Activated CD4-positive, alpha-beta T cell treated with anti-CD3 and anti-CD28 coated beads for 1 hour (primary cell): Measurements from ENCODE around the gene NOM1.

ENCODE experiments used
- DNase-seq: peaks from one replicate; pipeline ENCODE4 v3.0.0-alpha.2; 2020

NOM1 gene

GRCh38 chr7:157004521-157005455, 55.3 kb downstream of the NOM1 start:
- DNase-seq = no peak

GRCh38 chr7:157005456-157006204, 56.1 kb downstream of the NOM1 start:
- DNase-seq = no peak

- DNase-seq = no peak
These were observed 56.8 kb downstream of the NOM1 start for GRCh38 chr7:157006205-157006747.

- DNase-seq = no peak
These were observed 57.4 kb downstream of the NOM1 start for GRCh38 chr7:157006829-157007469.

GRCh38 chr7:157007470-157008066, 58.1 kb downstream of the NOM1 start:
- DNase-seq = no peak

DNA sequence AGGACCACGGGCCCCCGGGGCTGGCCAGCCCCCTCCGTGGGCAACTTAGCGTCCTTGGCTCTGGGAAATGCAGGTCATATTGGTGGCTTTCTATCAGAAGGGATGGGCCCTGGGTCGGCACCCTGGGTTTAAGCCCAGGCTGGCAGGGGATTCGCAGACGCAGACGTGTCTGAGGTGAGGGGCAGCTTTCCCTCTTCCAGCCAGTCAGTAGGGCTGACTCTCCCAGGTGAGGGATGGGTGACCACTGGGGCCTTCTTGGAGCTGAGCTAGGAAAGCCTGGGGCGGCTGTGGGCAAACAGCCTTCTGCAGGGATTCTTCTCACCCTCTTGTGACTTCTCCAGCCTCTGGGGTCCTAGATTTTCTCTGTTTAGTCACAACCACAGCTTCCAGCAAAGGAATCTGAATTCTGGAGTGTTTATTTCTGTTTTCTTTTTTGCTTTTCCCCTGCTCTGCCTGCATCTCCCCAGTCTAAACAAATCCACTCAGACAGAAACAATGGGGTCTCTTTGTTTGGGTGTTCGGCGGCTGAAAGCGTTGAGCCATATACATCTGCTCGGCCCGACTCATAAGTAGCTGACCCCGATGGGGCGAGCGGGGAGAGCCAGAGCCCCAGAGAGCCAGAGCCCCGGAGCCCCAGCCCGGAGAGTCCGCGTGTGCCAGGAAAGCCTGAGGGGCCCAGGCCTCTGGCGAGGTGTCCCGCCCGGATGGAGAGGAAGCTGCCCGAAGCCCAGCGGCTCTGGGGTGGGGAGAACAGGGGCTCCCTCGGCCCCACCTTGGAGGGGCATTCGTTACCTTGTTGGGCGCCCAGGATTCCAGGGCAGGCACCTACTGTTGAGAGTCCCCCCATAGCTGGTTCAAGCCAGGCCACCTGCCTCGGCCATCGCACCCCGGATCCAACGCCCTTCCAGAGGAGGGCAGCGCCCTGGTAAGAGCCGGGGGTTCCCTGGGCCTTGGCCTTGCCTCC, 59.0 kb downstream of the NOM1 start:
- no peak for DNase-seq

DNA sequence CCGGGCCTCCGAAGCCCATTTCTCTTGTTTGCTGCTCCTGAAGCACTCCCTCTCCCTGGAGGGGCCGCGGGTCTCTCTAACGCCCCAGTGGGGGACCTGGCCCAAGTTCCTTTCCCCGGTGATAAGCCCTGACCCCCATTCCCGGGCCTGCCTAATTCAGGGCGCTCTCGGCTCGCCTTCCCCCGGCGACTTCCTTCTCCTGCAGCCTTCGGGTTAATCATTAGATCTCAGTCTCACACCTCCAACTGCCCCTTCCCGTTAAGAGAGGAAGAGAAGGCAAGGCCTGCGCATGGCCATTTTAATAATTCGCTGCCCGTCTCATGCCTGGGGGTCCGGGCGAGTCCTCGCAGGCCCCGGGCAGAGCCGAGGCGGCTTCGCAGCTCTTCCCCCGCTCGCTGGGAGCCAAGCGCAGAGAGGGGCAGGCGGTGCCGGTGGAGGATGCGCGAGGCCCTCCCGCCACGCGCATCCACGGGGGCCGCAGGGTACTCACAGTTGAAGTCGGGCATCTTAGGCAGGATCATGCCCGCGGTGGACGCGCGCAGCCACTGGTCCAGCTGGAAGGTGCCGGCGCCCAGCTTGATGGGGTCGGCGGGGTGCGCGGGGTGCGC, 59.8 kb downstream of the NOM1 start:
- DNase-seq = no peak

DNA sequence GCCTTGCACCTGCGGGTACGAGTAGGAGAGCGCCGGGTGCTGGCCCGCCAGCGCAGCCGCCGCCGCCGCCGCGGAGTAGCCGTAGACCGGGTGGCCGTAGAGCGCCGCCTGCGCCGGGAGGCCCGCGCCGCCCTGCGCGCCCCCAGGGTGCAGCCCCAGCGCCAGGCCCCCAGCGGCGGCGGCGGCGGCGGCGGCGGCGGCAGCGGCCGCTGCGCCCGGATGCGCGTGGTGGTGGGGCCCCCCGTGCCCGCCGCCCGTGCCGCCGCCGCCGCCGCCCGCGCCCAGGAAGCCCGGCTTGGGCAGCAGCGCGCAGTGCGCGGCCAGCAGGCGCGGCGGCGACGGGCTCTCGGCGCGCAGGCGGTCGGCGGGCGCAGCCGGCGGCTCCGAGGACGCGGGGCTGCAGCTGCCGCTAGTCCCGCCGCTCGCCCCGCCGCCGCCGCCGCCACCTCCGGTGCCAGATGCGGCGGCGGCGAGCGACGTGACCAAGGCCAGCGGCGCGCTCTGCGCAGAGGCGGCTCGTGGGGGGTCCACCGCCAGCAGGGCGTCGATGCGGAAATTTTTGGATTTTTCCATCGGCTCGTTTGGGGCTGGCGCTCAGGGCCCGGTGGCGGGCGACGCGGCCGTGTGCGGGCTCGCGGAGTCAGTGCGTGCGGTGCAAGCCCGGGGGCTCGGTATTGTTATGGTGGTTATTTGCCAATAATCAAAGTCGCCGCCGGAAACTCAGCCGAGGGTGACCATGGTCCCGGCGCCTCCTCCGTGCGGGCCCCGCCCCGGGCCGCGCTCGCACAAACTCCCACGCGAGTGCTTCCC, 60.5 kb downstream of the NOM1 start:
- DNase-seq = no peak

GRCh38 chr7:157010588-157011332, 61.2 kb downstream of the NOM1 start, which contains the start of gene MNX1:
MNX1 (minus strand) TSS chr7:157010663; CDS start chr7:157010350, 313 bp downstream.
- no peak for DNase-seq

DNA sequence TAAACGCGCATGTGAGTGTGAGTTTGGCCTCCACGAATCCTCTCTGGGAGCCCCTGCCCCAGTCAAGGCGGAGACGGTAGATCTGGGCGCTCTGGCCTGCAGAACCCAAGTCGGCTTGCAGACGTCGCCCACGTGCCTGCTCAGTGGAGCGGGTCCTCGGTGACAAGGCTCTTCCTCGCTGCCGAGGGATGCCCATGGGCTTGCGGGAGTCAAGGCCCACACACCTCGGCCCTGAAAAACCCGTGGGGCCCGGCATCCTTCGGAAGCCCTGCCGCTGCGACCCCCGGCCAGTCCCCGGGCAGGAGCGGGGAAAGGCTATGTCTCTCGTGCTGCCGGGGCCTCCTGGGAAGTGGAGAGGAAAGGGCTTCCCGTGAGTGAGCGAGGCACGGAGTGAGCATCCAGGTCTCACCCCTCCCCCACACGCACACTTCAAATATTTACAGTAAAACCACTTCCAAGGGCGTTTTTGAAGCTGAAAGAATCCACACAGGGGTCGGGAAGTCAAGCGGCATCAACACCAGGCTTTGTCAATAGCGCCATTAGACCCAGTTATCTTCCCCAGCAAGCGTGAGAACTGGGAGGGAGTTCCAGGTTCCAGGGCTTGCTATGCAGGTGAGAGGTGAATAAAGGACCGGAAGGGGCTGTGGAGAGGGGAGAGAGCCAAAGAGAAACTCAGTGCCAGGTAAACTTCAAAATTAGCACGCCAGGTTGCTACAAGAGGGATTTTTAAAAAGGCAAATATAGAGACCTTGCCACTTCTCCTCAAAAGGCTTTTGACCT, 62.0 kb downstream of the NOM1 start:
- no peak for DNase-seq

GRCh38 chr7:157012113-157012547, 62.6 kb downstream of the NOM1 start:
- no peak for DNase-seq

- no peak for DNase-seq
These were observed 63.6 kb downstream of the NOM1 start for GRCh38 chr7:157013101-157013500.

DNA sequence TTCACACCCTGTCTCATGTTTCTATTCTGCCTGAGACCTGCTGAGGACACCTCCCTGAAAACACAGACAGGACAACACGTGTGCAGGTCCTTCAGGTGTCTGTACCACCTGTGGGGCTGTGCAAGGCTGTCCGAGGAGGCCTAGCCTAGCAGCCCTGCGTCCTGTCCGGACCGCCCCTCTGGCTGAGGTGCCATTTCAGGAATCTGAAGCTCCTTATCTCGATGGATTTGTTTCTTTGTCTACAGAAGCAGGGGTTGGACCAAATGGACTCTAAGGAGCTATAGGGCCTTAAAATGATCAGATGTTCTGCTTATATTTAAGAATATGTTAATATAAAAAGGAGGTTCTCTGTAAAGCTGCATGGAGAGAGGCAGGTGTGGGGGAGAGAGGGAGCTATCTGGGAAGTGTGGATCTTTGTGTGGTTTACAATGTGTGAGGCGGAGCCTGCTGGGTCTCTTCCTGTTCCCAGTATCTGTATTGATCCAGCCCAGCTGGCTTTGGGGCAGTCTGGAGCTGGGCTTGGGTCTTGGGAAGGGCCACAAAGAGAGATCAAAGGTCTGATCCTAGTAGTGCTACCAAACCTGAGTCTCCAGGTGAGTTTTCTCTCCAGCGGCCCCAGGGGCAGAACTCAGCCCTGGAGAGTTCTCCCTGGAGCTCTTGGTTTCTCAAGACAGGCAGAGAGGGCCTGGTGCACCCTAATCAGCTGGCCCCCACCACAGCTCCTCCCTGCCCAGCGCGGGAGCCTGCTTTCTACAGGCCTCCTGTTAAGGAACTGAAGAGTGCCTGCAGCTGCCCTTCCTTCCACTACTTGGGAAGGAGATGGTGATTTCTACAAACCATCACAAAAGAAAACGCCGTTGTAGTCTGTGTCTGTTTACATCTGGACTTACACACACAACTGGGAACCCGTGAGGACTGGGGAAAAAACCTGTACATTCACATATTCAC, 64.4 kb downstream of the NOM1 start:
- DNase-seq = no peak

GRCh38 chr7:157014635-157015555, 65.4 kb downstream of the NOM1 start:
- no peak for DNase-seq

- DNase-seq = no peak
These were observed 66.5 kb downstream of the NOM1 start for GRCh38 chr7:157016024-157016351.

DNA sequence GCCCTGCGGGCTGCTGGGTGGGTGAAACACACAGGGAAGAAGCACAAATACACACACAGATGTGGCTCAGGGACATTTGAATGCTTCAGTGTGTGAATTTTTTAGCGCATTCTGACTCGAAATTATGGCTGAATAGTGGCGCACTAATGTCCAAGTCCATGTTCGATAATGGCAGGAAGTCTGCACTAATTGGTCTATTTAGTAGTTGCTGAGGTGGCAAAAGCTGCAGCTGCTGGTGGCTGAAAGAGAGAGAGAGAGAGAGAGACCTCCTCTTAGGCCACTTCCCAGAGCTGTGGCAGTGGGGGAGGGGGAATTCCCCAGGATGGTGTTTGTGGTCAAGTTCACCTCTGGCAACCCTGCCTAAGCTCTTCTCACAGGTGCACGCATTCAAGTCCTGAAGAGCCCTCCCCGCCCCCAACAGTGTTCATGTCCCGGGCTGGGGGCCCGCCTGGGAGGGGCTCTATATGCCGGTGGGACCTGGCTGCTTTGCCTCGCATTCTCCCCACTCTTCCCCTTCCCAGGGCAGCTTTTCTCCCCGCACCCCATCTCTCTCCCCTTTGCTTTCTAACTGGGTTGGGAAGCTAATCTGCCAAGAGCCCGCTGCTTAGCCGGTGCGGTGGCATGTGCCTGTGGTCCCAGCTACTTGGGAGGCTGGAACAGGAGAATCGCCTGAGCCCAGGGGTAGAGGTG, 67.0 kb downstream of the NOM1 start:
- no peak for DNase-seq
